Gastrocnemius medialis (tissue), 4 donors: ENCODE results near the gene RCBTB1.

Experiments
- POLR2A ChIP-seq, 2 donors: fragments of 450-650 bp; IDR thresholded peaks; one replicate each; pipeline ENCODE4 v1.6.1; 2017; ENCODE audit warnings: antibody characterized with exemption in 2 of 2, mild to moderate bottlenecking in 2 of 2, moderate library complexity in 2 of 2
- TF ChIP-seq, protein P1 (sequence below), 5 experiments: fragments of 450-650 bp in 3 of 5; fragments of 200-600 bp in 2 of 5; sonication (generic) in 2 of 5; IDR thresholded peaks in 4 of 5; conservative IDR thresholded peaks in 1 of 5; 1 replicate in 4 of 5; 2 replicates in 1 of 5; pipeline ENCODE4 v1.5.1; 2016 to 2019; ENCODE audit warnings: antibody characterized with exemption in 5 of 5, mild to moderate bottlenecking in 3 of 5, moderate library complexity in 3 of 5

DNA sequence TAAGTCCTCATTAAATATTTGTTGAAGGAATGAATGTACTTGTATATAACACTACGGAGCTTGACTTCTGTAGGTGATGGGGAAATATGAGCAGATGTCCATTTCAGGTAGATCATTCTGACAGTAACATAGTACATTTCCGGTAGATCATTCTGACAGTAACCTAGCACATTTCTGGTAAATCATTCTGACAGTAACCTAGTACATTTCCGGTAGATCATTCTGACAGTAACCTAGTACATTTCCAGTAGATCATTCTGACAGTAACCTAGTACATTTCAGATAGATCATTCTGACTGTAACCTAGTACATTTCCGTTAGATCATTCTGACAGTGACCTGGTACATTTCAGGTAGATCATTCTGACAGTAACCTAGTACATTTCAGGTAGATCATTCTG lies 87.2 kb downstream of the RCBTB1 start:
- TF ChIP-seq POLR2A (IDR thresholded peaks at IDR 0.05), result no peak
- TF ChIP-seq, protein P1, sequence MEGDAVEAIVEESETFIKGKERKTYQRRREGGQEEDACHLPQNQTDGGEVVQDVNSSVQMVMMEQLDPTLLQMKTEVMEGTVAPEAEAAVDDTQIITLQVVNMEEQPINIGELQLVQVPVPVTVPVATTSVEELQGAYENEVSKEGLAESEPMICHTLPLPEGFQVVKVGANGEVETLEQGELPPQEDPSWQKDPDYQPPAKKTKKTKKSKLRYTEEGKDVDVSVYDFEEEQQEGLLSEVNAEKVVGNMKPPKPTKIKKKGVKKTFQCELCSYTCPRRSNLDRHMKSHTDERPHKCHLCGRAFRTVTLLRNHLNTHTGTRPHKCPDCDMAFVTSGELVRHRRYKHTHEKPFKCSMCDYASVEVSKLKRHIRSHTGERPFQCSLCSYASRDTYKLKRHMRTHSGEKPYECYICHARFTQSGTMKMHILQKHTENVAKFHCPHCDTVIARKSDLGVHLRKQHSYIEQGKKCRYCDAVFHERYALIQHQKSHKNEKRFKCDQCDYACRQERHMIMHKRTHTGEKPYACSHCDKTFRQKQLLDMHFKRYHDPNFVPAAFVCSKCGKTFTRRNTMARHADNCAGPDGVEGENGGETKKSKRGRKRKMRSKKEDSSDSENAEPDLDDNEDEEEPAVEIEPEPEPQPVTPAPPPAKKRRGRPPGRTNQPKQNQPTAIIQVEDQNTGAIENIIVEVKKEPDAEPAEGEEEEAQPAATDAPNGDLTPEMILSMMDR (IDR thresholded peaks at IDR 0.05 in 4 of 5, conservative IDR thresholded peaks at IDR 0.05 in 1 of 5), result no peak
